ENCODE results near the gene WASF3.

- TF ChIP-seq CTCF (conservative IDR thresholded peaks at IDR 0.05) (no peak), EZH2 (IDR thresholded peaks at IDR 0.05; ENCODE audit: low read depth) (no peak)
Observed at GRCh38 chr13:26604784-26605545, 47.5 kb downstream of the WASF3 start.
